Measurements from ENCODE around the gene ADGRA1.

DNA sequence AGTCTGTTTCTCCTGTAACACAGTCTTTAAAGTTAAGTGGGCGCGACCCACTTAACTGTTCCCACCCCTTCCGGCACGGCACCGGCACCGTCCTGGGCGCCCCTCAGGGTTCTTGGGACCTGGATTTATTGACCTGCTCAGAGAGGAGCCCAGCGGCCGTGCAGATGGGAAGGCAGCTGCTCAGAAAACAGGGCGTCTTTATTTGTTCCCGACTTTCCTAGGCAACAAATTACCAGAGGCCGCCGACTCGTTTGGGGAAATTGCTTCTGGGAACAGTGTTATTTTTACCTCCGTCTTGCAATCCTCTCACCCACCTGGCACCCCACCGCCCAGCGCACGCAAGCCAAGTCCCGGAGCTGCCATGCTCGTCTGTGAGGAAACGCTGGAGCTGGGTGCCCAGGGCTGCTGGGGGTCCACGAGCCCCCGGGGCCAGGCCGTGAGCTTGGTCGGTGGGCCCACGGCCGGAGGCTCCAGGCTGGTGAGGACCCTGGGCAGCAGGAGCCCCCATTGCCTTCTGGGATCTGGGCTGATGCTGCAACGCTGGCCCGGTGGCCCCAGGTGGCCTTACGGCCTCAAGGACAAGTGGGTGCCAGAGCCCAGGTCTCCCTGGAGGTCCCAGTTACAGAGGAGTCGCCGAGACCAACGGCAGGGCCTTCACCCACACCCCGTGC, 14.9 kb upstream of the ADGRA1 start:
- TF ChIP-seq CTCF (conservative IDR thresholded peaks at IDR 0.05; ENCODE audit: low read length) (no peak), EZH2phosphoT487 (IDR thresholded peaks at IDR 0.05; ENCODE audit: borderline replicate concordance) (no peak)
